Measurements from ENCODE around the gene HSPB6.

The HSPB6 gene

DNA sequence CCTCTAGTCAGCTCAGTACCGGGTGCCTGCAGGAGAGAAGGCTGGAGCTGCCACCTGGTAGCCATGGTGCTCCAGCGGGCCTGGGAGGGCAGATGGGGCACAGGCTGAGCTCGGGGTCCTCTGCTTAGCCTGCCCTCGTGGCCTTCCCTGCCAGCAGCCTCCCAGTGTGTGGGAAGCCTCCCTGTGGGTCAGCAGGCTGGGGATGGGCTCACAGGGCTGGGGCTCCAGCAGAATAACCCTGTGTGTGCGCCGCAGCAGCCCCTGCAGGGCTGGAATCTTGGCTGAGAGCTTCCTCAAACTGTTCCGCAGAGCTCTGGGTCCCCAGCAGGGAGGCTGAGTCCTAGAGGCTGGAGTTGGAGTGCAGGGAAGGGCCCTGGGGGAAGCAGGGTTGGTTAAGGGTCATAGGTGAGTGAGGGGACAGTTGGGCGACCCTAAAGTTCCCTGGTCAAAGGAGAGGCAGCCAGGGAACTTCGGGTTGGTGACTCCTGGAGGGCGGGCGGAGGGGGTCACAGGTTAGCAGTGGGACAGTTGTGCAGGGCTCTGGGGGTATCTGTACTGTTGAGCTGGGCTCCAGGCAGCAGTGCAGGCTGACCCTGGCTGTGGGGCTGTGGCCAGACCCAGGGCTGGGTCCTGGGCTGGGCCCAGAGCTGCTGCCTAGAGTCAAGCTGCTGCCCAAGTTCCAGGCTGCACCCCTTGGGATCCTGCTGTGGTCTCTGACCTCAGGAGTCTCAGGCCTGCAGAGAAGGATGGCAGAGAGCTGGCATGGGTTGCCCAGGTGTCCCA is 32.6 kb upstream of the HSPB6 start:
- Histone ChIP-seq H3K4me3 (ENCODE audit: insufficient read length, low read depth) (no peak overlapping the region), H3K27me3 (ENCODE audit: insufficient read depth, insufficient read length) (no peaks in the 10 kb centered on the region), H3K9ac (ENCODE audit: insufficient read length, low read depth) (no peak overlapping the region), H3K36me3 (ENCODE audit: insufficient read depth, insufficient read length, low read length) (no peaks in the 10 kb centered on the region), H3K4me1 (ENCODE audit: insufficient read depth, insufficient read length) (peaks cover 22% of the 10 kb centered on the region), H3K9me3 (ENCODE audit: insufficient read depth, low read length) (no peaks in the 10 kb centered on the region)
- no peak for DNase-seq (ENCODE audit: low read depth, low spot score)
- TF ChIP-seq ZNF274 (IDR thresholded peaks at IDR 0.05; ENCODE audit: low read depth, low read length) (no peak), SUZ12 (IDR thresholded peaks at IDR 0.05; ENCODE audit: extremely low read depth, insufficient read depth, insufficient read length) (no peak), YY1 (IDR thresholded peaks at IDR 0.05; ENCODE audit: insufficient read depth, insufficient read length) (no peak)

DNA sequence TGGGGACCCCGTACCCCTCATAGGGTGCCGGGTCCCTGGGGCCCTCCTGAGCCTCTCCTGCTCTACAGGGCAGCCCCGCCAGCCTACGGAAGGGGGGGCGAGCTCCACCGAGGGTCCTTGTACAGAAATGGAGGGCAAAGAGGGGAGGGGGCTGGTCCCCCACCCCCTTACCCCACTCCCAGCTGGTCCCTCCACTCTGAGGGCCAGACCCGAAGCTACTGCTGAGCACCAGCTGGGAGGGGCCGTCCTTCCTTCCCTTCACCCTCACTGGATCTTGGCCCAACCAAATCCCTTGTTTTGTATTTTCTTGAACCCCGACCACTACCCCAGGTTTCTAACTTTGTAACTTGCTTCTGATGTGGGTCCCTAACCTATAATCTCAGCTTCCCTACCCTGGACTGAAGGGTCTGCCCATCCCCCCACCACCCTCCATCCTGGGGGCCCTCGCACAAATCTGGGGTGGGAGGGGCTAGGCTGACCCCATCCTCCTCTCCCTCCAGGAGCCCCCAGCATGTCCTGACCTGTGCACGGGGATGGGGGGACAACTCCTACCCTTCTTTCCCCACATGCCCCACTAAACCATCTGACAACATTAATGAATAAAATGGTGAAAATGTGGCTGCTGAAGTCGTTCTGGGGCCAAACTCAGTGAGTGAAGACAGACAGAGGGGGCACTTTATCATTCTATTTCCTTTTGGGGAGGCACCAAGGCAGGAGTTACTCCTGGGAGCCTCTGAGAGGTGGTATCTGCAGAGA is 31.6 kb upstream of the HSPB6 start:
- peaks cover 24% of the 10 kb centered on the region for H3K4me1 ChIP-seq (ENCODE audit: insufficient read depth, insufficient read length)
- H3K9me3 ChIP-seq (ENCODE audit: insufficient read depth, low read length) = no peaks in the 10 kb centered on the region
- no peak for DNase-seq (ENCODE audit: low read depth, low spot score)
- no peak overlapping the region for H3K4me3 ChIP-seq (ENCODE audit: insufficient read length, low read depth)
- no peaks in the 10 kb centered on the region for H3K36me3 ChIP-seq (ENCODE audit: insufficient read depth, insufficient read length, low read length)
- H3K27me3 ChIP-seq (ENCODE audit: insufficient read depth, insufficient read length) = no peaks in the 10 kb centered on the region
- no peak overlapping the region for H3K9ac ChIP-seq (ENCODE audit: insufficient read length, low read depth)
- TF ChIP-seq ZNF274 (IDR thresholded peaks at IDR 0.05; ENCODE audit: low read depth, low read length) = no peak
- TF ChIP-seq YY1 (IDR thresholded peaks at IDR 0.05; ENCODE audit: insufficient read depth, insufficient read length) = no peak
- no peak for TF ChIP-seq SUZ12 (IDR thresholded peaks at IDR 0.05; ENCODE audit: extremely low read depth, insufficient read depth, insufficient read length)

DNA sequence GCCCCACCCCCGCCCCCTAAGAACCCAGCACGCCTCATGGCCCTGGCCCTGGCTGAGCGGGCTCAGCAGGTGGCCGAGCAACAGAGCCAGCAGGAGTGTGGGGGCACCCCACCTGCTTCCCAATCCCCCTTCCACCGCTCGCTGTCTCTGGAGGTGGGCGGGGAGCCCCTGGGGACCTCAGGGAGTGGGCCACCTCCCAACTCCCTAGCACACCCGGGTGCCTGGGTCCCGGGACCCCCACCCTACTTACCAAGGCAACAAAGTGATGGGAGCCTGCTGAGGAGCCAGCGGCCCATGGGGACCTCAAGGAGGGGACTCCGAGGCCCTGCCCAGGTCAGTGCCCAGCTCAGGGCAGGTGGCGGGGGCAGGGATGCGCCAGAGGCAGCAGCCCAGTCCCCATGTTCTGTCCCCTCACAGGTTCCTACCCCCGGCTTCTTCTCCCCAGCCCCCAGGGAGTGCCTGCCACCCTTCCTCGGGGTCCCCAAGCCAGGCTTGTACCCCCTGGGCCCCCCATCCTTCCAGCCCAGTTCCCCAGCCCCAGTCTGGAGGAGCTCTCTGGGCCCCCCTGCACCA is 30.5 kb upstream of the HSPB6 start:
- no peaks in the 10 kb centered on the region for H3K36me3 ChIP-seq (ENCODE audit: insufficient read depth, insufficient read length, low read length)
- no peak for DNase-seq (ENCODE audit: low read depth, low spot score)
- no peaks in the 10 kb centered on the region for H3K27me3 ChIP-seq (ENCODE audit: insufficient read depth, insufficient read length)
- no peak overlapping the region for H3K9ac ChIP-seq (ENCODE audit: insufficient read length, low read depth)
- H3K4me1 ChIP-seq (ENCODE audit: insufficient read depth, insufficient read length) = peaks cover 24% of the 10 kb centered on the region
- no peaks in the 10 kb centered on the region for H3K9me3 ChIP-seq (ENCODE audit: insufficient read depth, low read length)
- no peak for TF ChIP-seq SUZ12 (IDR thresholded peaks at IDR 0.05; ENCODE audit: extremely low read depth, insufficient read depth, insufficient read length)
- no peak for TF ChIP-seq ZNF274 (IDR thresholded peaks at IDR 0.05; ENCODE audit: low read depth, low read length)
- no peak for TF ChIP-seq YY1 (IDR thresholded peaks at IDR 0.05; ENCODE audit: insufficient read depth, insufficient read length)
- no peak overlapping the region for H3K4me3 ChIP-seq (ENCODE audit: insufficient read length, low read depth)

DNA sequence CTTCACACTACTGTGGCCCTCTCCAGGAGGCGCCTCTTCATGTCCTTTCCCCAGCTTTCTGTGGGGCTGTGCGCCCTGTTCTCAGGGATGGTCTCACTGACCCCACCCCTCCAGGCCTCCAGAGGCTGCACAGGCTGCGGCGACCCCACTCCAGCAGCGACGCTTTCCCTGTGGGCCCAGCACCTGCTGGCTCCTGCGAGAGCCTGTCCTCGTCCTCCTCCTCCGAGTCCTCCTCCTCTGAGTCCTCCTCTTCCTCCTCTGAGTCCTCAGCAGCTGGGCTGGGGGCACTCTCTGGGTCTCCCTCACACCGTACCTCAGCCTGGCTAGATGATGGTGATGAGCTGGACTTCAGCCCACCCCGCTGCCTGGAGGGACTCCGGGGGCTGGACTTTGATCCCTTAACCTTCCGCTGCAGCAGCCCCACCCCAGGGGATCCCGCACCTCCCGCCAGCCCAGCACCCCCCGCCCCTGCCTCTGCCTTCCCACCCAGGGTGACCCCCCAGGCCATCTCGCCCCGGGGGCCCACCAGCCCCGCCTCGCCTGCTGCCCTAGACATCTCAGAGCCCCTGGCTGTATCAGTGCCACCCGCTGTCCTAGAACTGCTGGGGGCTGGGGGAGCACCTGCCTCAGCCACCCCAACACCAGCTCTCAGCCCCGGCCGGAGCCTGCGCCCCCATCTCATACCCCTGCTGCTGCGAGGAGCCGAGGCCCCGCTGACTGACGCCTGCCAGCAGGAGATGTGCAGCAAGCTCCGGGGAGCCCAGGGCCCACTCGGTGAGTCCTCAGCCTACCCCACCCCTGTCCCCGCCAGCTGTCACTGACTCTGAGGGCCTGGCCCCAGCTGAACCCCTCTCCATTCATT is 29.7 kb upstream of the HSPB6 start:
- H3K4me3 ChIP-seq (ENCODE audit: insufficient read length, low read depth) = no peak overlapping the region
- H3K27me3 ChIP-seq (ENCODE audit: insufficient read depth, insufficient read length) = no peaks in the 10 kb centered on the region
- DNase-seq (ENCODE audit: low read depth, low spot score) = no peak
- no peaks in the 10 kb centered on the region for H3K9me3 ChIP-seq (ENCODE audit: insufficient read depth, low read length)
- TF ChIP-seq SUZ12 (IDR thresholded peaks at IDR 0.05; ENCODE audit: extremely low read depth, insufficient read depth, insufficient read length) (no peak), YY1 (IDR thresholded peaks at IDR 0.05; ENCODE audit: insufficient read depth, insufficient read length) (no peak), ZNF274 (IDR thresholded peaks at IDR 0.05; ENCODE audit: low read depth, low read length) (no peak)
- H3K9ac ChIP-seq (ENCODE audit: insufficient read length, low read depth) = no peak overlapping the region
- H3K36me3 ChIP-seq (ENCODE audit: insufficient read depth, insufficient read length, low read length) = no peaks in the 10 kb centered on the region
- peaks cover 23% of the 10 kb centered on the region for H3K4me1 ChIP-seq (ENCODE audit: insufficient read depth, insufficient read length)

DNA sequence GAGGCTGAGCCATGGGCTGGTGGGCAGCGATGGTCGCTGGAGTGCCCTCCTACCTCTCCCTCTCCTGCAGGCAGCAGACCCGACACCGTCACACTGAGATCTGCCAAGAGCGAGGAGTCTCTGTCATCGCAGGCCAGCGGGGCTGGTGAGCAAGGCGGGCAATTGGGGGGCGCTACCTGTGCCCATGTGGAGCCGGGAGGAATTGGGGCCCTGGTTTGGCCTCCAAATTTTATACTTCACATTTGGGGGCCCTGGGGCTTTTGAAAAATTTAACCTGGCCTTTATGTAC is 28.5 kb upstream of the HSPB6 start:
- Histone ChIP-seq H3K9me3 (ENCODE audit: insufficient read depth, low read length) (no peaks in the 10 kb centered on the region), H3K36me3 (ENCODE audit: insufficient read depth, insufficient read length, low read length) (no peaks in the 10 kb centered on the region), H3K27me3 (ENCODE audit: insufficient read depth, insufficient read length) (no peaks in the 10 kb centered on the region), H3K4me1 (ENCODE audit: insufficient read depth, insufficient read length) (peaks cover 22% of the 10 kb centered on the region), H3K4me3 (ENCODE audit: insufficient read length, low read depth) (peak overlapping the region; percentile 32), H3K9ac (ENCODE audit: insufficient read length, low read depth) (peak overlapping the region; percentile 74)
- no peak for DNase-seq (ENCODE audit: low read depth, low spot score)
- TF ChIP-seq YY1 (IDR thresholded peaks at IDR 0.05; ENCODE audit: insufficient read depth, insufficient read length) (no peak), SUZ12 (IDR thresholded peaks at IDR 0.05; ENCODE audit: extremely low read depth, insufficient read depth, insufficient read length) (no peak), ZNF274 (IDR thresholded peaks at IDR 0.05; ENCODE audit: low read depth, low read length) (no peak)

DNA sequence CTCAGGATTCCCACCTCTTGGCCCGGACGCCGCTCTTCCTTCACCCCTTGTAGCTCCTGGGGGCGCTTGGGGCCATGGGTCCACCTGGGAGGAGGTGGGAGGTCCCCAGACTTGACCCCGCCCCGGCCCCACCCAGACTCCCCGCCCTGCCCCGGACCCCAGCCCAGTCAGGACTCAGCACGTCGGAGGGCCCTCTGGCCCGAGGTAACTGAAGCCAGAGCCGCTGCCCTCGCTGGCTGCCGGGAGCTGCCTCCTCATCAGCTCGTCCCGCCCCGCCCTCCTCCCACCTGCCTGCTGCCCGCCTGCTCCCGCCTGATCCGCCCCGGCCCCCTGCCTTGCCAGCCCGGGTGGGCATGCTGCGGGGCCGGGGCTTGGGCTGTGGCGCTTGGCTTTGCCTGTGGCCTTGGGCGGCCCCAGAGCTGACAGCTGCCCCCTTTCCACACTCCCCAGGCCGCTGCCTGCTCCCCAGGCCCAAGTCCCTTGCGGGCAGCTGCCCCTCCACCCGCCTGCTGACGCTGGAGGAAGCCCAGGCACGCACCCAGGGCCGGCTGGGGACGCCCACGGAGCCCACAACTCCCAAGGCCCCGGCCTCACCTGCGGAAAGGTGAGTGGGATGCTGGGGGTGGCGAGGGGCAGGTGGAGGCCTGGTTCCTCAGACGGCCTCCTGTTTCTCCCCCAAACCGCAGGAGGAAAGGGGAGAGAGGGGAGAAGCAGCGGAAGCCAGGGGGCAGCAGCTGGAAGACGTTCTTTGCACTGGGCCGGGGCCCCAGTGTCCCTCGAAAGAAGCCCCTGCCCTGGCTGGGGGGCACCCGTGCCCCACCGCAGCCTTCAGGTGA is 27.9 kb upstream of the HSPB6 start:
- H3K9me3 ChIP-seq (ENCODE audit: insufficient read depth, low read length) = no peaks in the 10 kb centered on the region
- no peaks in the 10 kb centered on the region for H3K36me3 ChIP-seq (ENCODE audit: insufficient read depth, insufficient read length, low read length)
- peaks cover 21% of the 10 kb centered on the region for H3K4me1 ChIP-seq (ENCODE audit: insufficient read depth, insufficient read length)
- no peak for DNase-seq (ENCODE audit: low read depth, low spot score)
- H3K27me3 ChIP-seq (ENCODE audit: insufficient read depth, insufficient read length) = no peaks in the 10 kb centered on the region
- peak overlapping the region; percentile 74 for H3K9ac ChIP-seq (ENCODE audit: insufficient read length, low read depth)
- peak overlapping the region; percentile 32 for H3K4me3 ChIP-seq (ENCODE audit: insufficient read length, low read depth)
- TF ChIP-seq YY1 (IDR thresholded peaks at IDR 0.05; ENCODE audit: insufficient read depth, insufficient read length) = no peak
- no peak for TF ChIP-seq ZNF274 (IDR thresholded peaks at IDR 0.05; ENCODE audit: low read depth, low read length)
- no peak for TF ChIP-seq SUZ12 (IDR thresholded peaks at IDR 0.05; ENCODE audit: extremely low read depth, insufficient read depth, insufficient read length)
